ENCODE results near the gene ADGRG3. TPM values are rescaled to one million over a fixed set of nuclear protein-coding genes. Genes with fewer than 3 reads are reported as not detected.
"Not testable (repeated sequence)": the region's sequence is repeated elsewhere in the genome, so short reads cannot be mapped to it uniquely, and the experiment has no call there.

Gene ADGRG3
- total RNA-seq, 1 experiment from 2014 or later = not detected

- intact Hi-C loops (cut with micrococcal nuclease) = loop anchor here (10.0 kb wide), 1 partner anchor 276 kb away; the partner anchor contains the start of genes USB1 and ZNF319
- ChIA-PET POLR2A (no interaction called here), CTCF (no interaction called here), RAD21 (ENCODE audit: low non-redundant PET in 1 of 2, low total read pairs in 2 of 2, uncharacterized antibody in 2 of 2, unreplicated experiment in 2 of 2) (no interaction called here)
- DNase-seq (ENCODE audit: low read depth, low spot score) = no peak
- H3K9ac ChIP-seq (ENCODE audit: low read length) = no peak overlapping the region
- H2AFZ ChIP-seq (ENCODE audit: low read depth, low read length, poor library complexity, severe bottlenecking) = no peak overlapping the region
- no peaks in the 10 kb centered on the region for H3K9me2 ChIP-seq (ENCODE audit: insufficient read depth)
- ATAC-seq = no peak
- BruUV-seq (replicated peaks) = no TSS peak
- no peaks in the 10 kb centered on the region for H4K20me1 ChIP-seq (ENCODE audit: insufficient read depth)
- H3K4me3 ChIP-seq (replicated peaks in 1 of 2; ENCODE audit: low read depth in 1 of 2, low read length in 2 of 2) = no peak overlapping the region
- H3K4me1 ChIP-seq (ENCODE audit: control insufficient read depth in 1 of 2, insufficient read depth in 2 of 2, low read length in 2 of 2) = peaks cover 0 to 4% of the 10 kb centered on the region in 2 experiments; a peak in 3 of 4 replicates
- H3K36me3 ChIP-seq (ENCODE audit: control insufficient read depth in 1 of 2, insufficient read depth in 2 of 2, low read length in 2 of 2) = no peaks in the 10 kb centered on the region
- no peak overlapping the region for H3K27ac ChIP-seq (ENCODE audit: low read depth, low read length)
- TF ChIP-seq CTCF (IDR thresholded peaks at IDR 0.05 in 2 of 3, conservative IDR thresholded peaks at IDR 0.05 in 1 of 3; ENCODE audit: borderline replicate concordance in 1 of 3, insufficient read depth in 1 of 3, low read depth in 2 of 3, low read length in 2 of 3) = no peak
- no peak for TF ChIP-seq POLR2AphosphoS5 (IDR thresholded peaks at IDR 0.05; ENCODE audit: low read depth, low read length)
- no peak for TF ChIP-seq JUND (IDR thresholded peaks at IDR 0.05)
- no peak for TF ChIP-seq FOSL1 (IDR thresholded peaks at IDR 0.05; ENCODE audit: low read depth)
- no peak for TF ChIP-seq EZH2 (IDR thresholded peaks at IDR 0.05)
- no peak for TF ChIP-seq EGR1 (IDR thresholded peaks at IDR 0.05; ENCODE audit: low read depth)
- TF ChIP-seq POLR2A (IDR thresholded peaks at IDR 0.05; ENCODE audit: borderline replicate concordance, extremely low read depth, insufficient read depth, insufficient read length) = no peak
- no peak for TF ChIP-seq ZBTB33 (IDR thresholded peaks at IDR 0.05; ENCODE audit: extremely low read depth, insufficient replicate concordance, low read length)
- TF ChIP-seq ZNF274 (IDR thresholded peaks at IDR 0.05; ENCODE audit: low read depth, low read length) = no peak
- no peak for TF ChIP-seq RAD21 (IDR thresholded peaks at IDR 0.05; ENCODE audit: low read depth)
- TF ChIP-seq EZH2phosphoT487 (IDR thresholded peaks at IDR 0.05; ENCODE audit: borderline replicate concordance) = no peak
- TF ChIP-seq ELF1 (IDR thresholded peaks at IDR 0.05; ENCODE audit: borderline replicate concordance, low read depth) = no peak
- TF ChIP-seq SIN3A (IDR thresholded peaks at IDR 0.05; ENCODE audit: low read depth) = no peak
- no peak for TF ChIP-seq SRF (IDR thresholded peaks at IDR 0.05; ENCODE audit: low read depth)
- TF ChIP-seq CBX3 (IDR thresholded peaks at IDR 0.05; ENCODE audit: low read depth) = no peak
- TF ChIP-seq SP1 (IDR thresholded peaks at IDR 0.05; ENCODE audit: low read depth) = no peak
- no peak for TF ChIP-seq MAX (IDR thresholded peaks at IDR 0.05)
- no peak for TF ChIP-seq YY1 (IDR thresholded peaks at IDR 0.05; ENCODE audit: extremely low read depth, insufficient replicate concordance, low read depth, low read length)
- TF ChIP-seq ATF3 (IDR thresholded peaks at IDR 0.05) = no peak
- TF ChIP-seq CEBPB (IDR thresholded peaks at IDR 0.05; ENCODE audit: low read depth) = no peak
- H3K4me2 ChIP-seq (ENCODE audit: low read length) = no peak overlapping the region
- no peaks in the 10 kb centered on the region for H3K9me3 ChIP-seq (ENCODE audit: control insufficient read depth in 1 of 2, insufficient read depth in 1 of 2, low read depth in 1 of 2, low read length in 2 of 2)
- H3K79me2 ChIP-seq (ENCODE audit: insufficient read depth, low read length) = no peaks in the 10 kb centered on the region
- no peaks in the 10 kb centered on the region for H3K27me3 ChIP-seq (ENCODE audit: insufficient read depth, low read length)
Observed at GRCh38 chr16:57729182-57729484, 61.0 kb downstream of the ADGRG3 start.

DNA sequence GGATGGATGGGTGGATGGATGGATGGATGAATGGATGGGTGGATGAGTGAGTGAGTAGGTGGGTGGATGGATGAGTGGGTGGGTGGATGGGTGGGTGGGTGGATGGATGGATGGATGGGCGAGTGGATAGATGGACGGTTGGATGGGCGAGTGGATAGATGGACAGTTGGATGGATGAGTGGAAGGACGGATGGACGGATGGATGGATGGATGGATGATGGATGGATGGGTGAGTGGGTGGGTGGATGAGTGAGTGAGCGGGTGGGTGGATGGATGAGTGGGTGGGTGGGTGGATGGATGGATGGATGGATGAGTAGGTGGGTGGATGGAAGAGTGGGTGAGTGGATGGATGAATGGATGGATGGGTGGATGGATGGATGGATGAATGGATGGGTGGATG, 61.7 kb downstream of the ADGRG3 start:
- H4K20me1 ChIP-seq (ENCODE audit: insufficient read depth); H3K4me1 ChIP-seq (ENCODE audit: control insufficient read depth in 1 of 2, insufficient read depth in 2 of 2, low read length in 2 of 2); POLR2A ChIA-PET; H3K9ac ChIP-seq (ENCODE audit: low read length); H3K36me3 ChIP-seq (ENCODE audit: control insufficient read depth in 1 of 2, insufficient read depth in 2 of 2, low read length in 2 of 2); H2AFZ ChIP-seq (ENCODE audit: low read depth, low read length, poor library complexity, severe bottlenecking); H3K4me3 ChIP-seq (replicated peaks in 1 of 2; ENCODE audit: low read depth in 1 of 2, low read length in 2 of 2); H3K9me2 ChIP-seq (ENCODE audit: insufficient read depth); H3K4me2 ChIP-seq (ENCODE audit: low read length); RAD21 ChIA-PET (ENCODE audit: low non-redundant PET in 1 of 2, low total read pairs in 2 of 2, uncharacterized antibody in 2 of 2, unreplicated experiment in 2 of 2); CTCF ChIA-PET; ATAC-seq; H3K27ac ChIP-seq (ENCODE audit: low read depth, low read length); H3K79me2 ChIP-seq (ENCODE audit: insufficient read depth, low read length); H3K27me3 ChIP-seq (ENCODE audit: insufficient read depth, low read length); DNase-seq (ENCODE audit: low read depth, low spot score); BruUV-seq (replicated peaks); H3K9me3 ChIP-seq (ENCODE audit: control insufficient read depth in 1 of 2, insufficient read depth in 1 of 2, low read depth in 1 of 2, low read length in 2 of 2): not testable (repeated sequence)
- intact Hi-C loops (cut with micrococcal nuclease) = loop anchor here (10.0 kb wide), 1 partner anchor 275 kb away; the partner anchor contains the start of genes USB1 and ZNF319

Measured in HCT116 (cell line).